Measurements from ENCODE around the gene ABCC9.
"Not testable (repeated sequence)": the region's sequence is repeated elsewhere in the genome, so short reads cannot be mapped to it uniquely, and the experiment has no call there.

ABCC9 gene

GRCh38 chr12:21813751-21814150 is 127.5 kb downstream of the ABCC9 start:
- no peak for DNase-seq

- DNase-seq: no peak
These were observed 128.1 kb downstream of the ABCC9 start for GRCh38 chr12:21813125-21813524.

- DNase-seq: not testable (repeated sequence)
These were observed 128.9 kb downstream of the ABCC9 start for GRCh38 chr12:21812340-21812739.

- DNase-seq: no peak
These were observed 132.1 kb downstream of the ABCC9 start for GRCh38 chr12:21809100-21809499.

GRCh38 chr12:21806255-21806654 is 135.0 kb downstream of the ABCC9 start:
- no peak for DNase-seq

GRCh38 chr12:21801522-21802288 is 139.5 kb downstream of the ABCC9 start:
- no peak for DNase-seq

- no peak for DNase-seq
These were observed 141.2 kb downstream of the ABCC9 start for GRCh38 chr12:21800011-21800410.

- no peak for DNase-seq
These were observed 143.7 kb downstream of the ABCC9 start for GRCh38 chr12:21797539-21797938.

GRCh38 chr12:21795648-21796328 is 145.4 kb downstream of the ABCC9 start:
- no peak for DNase-seq

GRCh38 chr12:21794807-21795595 is 146.2 kb downstream of the ABCC9 start:
- DNase-seq: not testable (repeated sequence)

- not testable (repeated sequence) for DNase-seq
These were observed 151.5 kb downstream of the ABCC9 start for GRCh38 chr12:21789687-21790086.

GRCh38 chr12:21788089-21788983 is 152.9 kb downstream of the ABCC9 start:
- no peak for DNase-seq

- DNase-seq: no peak
These were observed 155.1 kb downstream of the ABCC9 start for GRCh38 chr12:21786041-21786531.

- not testable (repeated sequence) for DNase-seq
These were observed 158.5 kb downstream of the ABCC9 start for GRCh38 chr12:21782723-21783122.

- DNase-seq: no peak
These were observed 160.4 kb downstream of the ABCC9 start for GRCh38 chr12:21780786-21781185.

- DNase-seq: no peak
These were observed 165.1 kb downstream of the ABCC9 start for GRCh38 chr12:21776175-21776574.

GRCh38 chr12:21775133-21775820 is 165.9 kb downstream of the ABCC9 start:
- DNase-seq: no peak

- no peak for DNase-seq
These were observed 166.7 kb downstream of the ABCC9 start, which contains the start of gene KCNJ8 for GRCh38 chr12:21774358-21775132. KCNJ8 (minus strand) TSS chr12:21774706; CDS start chr12:21773616, 1,090 bp downstream.

- DNase-seq: no peak
These were observed 167.4 kb downstream of the ABCC9 start for GRCh38 chr12:21773806-21774205.

GRCh38 chr12:21773263-21773741 is 167.9 kb downstream of the ABCC9 start:
- no peak for DNase-seq

- DNase-seq: no peak
These were observed 169.9 kb downstream of the ABCC9 start for GRCh38 chr12:21771311-21771710.

Data from DMS153 (cell line).